ENCODE measurements around the gene ZNF423.

Gene ZNF423

DNA sequence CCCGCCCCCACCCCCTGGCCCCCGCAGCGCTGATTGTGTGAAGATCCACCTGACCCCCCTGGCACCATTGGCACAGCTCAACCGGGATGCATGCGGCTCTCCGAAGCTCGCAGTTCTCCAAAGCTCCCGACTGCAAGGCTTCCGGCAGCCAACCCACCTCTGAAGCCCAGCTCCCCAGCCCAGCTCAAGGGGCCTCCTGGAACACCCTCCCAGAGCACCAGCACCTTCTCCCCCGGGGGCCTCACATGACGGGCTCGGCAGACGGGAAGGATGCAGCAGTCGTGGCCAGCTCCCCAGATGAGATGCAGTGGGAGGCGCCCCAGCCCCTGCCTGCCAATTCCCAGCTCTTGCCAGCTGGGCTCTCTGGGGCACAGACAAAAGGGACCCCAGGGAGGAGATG lies 215.3 kb downstream of the ZNF423 start:
- TF ChIP-seq, protein P1, sequence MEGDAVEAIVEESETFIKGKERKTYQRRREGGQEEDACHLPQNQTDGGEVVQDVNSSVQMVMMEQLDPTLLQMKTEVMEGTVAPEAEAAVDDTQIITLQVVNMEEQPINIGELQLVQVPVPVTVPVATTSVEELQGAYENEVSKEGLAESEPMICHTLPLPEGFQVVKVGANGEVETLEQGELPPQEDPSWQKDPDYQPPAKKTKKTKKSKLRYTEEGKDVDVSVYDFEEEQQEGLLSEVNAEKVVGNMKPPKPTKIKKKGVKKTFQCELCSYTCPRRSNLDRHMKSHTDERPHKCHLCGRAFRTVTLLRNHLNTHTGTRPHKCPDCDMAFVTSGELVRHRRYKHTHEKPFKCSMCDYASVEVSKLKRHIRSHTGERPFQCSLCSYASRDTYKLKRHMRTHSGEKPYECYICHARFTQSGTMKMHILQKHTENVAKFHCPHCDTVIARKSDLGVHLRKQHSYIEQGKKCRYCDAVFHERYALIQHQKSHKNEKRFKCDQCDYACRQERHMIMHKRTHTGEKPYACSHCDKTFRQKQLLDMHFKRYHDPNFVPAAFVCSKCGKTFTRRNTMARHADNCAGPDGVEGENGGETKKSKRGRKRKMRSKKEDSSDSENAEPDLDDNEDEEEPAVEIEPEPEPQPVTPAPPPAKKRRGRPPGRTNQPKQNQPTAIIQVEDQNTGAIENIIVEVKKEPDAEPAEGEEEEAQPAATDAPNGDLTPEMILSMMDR (IDR thresholded peaks at IDR 0.05; ENCODE audit: insufficient read depth, low read length, missing control alignments): no peak
- DNase-seq (ENCODE audit: low read depth, low spot score): no peak
- H3K4me3 ChIP-seq (ENCODE audit: low read depth, low read length): no peak overlapping the region
- ChIA-PET POLR2A (interaction anchor here (0.8 to 1.5 kb wide), 5 partner anchors 9 to 14 kb away, joined by 3 to 5 read pairs (median 4); no protein-coding TSS in a partner anchor), CTCF (no interaction called here)

DNA sequence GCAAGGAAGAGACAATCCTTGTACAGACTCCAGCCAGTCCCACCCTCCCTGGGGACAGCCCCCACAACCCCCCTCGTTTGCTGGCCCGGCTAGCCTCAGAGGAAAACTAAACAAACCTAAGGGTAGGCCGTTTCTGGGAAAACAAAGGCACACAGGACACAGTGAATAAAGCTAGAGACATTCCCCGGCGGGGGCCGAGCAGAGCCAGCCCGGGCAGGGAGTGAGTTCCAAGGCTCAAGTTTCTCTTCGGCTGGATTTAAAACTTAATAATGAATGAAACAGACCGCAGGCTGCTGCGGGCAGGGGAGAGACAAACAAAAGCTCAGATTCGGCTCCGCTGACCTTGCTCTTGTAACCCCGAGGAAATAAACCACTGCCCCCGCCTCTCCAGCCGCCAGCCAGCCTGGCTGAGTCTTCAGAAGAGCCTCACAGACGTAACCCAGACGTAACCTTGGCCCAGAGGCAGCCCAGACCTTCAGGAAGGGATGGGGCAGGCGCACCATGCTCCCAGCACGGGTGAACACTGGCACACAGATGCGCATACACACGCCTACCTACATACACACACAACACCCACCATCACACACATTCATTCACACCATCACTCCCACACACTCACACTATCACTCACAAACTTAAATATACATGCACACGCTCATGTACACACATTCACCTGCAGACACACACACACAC lies 216.0 kb downstream of the ZNF423 start:
- TF ChIP-seq, protein P1 (IDR thresholded peaks at IDR 0.05; ENCODE audit: insufficient read depth, low read length, missing control alignments): no peak
- POLR2A ChIA-PET: interaction anchor here (0.8 to 1.5 kb wide), 4 partner anchors 10 to 14 kb away, joined by 3 to 5 read pairs (median 4); no protein-coding TSS in a partner anchor
- DNase-seq (ENCODE audit: low read depth, low spot score): peak; percentile 12
- CTCF ChIA-PET: interaction anchor here (1.0 kb wide), 2 partner anchors 11 to 237 kb away, joined by 3 to 4 read pairs; no protein-coding TSS in a partner anchor
- H3K4me3 ChIP-seq (ENCODE audit: low read depth, low read length): no peak overlapping the region

DNA sequence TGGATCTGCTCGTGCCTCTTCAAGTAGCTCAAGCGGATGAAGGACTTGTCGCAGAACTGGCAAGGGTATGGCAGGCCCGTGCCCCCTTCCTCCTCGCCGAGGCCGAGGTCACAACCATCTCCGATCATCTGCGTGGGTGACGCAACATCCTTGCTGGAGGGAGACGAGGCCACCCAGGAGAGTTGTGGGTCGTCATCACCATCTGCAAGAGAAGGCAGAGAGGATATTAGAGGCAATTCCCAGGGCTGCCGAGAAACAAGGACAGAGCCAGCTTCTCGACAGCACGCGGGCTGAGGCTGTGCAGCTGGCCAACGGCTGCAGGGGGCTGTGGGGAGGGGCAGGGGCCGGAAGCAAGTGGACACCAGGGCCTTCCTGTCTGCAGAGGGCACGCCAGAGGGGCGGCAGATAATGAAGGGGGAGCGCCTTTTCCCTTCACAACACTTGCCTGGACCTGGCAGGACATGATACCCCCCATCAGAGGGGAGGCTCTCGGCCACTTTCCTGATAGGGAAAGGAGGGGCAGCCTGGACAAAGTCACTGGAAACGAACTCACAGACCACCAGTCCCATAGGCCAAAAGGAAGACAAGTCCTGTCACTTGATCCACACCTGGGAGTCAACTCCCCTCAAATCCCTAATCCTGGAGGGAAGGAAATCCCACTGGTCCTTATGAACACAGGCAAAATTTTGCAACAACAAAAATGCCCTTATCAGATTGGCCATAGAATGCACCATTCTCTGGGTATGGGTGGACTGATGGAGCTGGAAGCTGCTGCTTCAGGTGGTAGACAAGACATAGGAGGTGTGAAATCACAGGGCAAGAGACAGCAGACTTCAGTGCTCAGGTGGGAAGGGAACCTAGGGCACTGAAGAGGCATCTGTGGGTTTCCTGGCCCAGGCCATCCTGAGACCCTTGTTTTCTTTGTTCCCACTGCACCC lies 217.0 kb downstream of the ZNF423 start:
- DNase-seq (ENCODE audit: low read depth, low spot score): no peak
- POLR2A ChIA-PET: interaction anchor here (1.4 to 1.5 kb wide), 2 partner anchors 11 to 13 kb away, joined by 4 to 5 read pairs; no protein-coding TSS in a partner anchor
- CTCF ChIA-PET: interaction anchor here (1.0 kb wide), 2 partner anchors 10 to 238 kb away, joined by 3 to 4 read pairs; no protein-coding TSS in a partner anchor
- TF ChIP-seq, protein P1 (IDR thresholded peaks at IDR 0.05; ENCODE audit: insufficient read depth, low read length, missing control alignments): no peak
- no peak overlapping the region for H3K4me3 ChIP-seq (ENCODE audit: low read depth, low read length)

DNA sequence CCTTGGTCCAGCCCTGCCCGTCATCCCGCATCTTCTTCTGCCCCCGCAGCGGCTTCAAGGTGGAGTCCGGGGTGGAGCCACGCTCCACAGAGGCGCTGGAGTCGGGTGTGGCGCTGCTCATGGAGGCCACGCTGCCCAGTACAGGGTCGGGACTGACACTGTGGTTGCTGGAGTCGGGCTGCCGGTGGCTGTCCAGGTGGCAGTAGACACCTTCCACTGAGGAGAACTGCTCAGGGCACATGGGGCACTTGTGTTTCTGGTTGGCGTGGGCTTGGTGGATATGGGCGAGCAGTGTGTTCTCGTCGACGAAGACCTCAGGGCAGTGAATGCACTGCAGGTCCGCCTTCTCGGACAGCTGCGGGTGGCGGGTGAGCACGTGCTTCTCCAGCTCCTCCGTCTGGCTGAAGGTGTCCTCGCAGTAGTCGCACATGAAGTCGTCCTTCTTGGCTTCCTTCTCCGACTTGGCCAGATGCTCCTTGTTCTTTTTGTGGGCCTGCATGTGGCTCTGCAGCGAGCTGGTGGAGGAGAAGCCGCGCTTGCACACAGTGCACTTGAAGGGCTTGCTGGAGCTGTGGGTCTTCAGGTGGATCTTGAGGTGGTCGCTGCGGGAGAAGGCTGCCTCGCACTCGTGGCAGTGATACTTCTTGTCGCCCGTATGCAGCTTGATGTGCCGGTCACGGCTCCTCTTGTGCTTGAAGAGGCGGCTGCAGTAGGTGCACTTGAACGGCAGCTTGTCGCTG lies 217.8 kb downstream of the ZNF423 start:
- no peak overlapping the region for H3K4me3 ChIP-seq (ENCODE audit: low read depth, low read length)
- CTCF ChIA-PET: no interaction called here
- TF ChIP-seq, protein P1 (IDR thresholded peaks at IDR 0.05; ENCODE audit: insufficient read depth, low read length, missing control alignments): no peak
- POLR2A ChIA-PET: no interaction called here
- no peak for DNase-seq (ENCODE audit: low read depth, low spot score)

- POLR2A ChIA-PET: no interaction called here
- TF ChIP-seq, protein P1 (IDR thresholded peaks at IDR 0.05; ENCODE audit: insufficient read depth, low read length, missing control alignments): no peak
- DNase-seq (ENCODE audit: low read depth, low spot score): no peak
- CTCF ChIA-PET: no interaction called here
- no peak overlapping the region for H3K4me3 ChIP-seq (ENCODE audit: low read depth, low read length)
Observed at GRCh38 chr16:49637511-49637910, 218.4 kb downstream of the ZNF423 start.

Measured in AG04449 (cell line).